Panc1 (cell line): ENCODE data around the gene FRMD1.

Experiments
- POLR2AphosphoS5 ChIP-seq: IDR thresholded peaks from 2 replicates; pipeline ENCODE4 v1.6.1; 2012; ENCODE audit warnings: mild to moderate bottlenecking, low read depth, low read length, moderate library complexity
- SIN3A ChIP-seq: IDR thresholded peaks from 2 replicates; pipeline ENCODE4 v1.6.1; 2012; ENCODE audit warnings: low read depth, mild to moderate bottlenecking, low read length, moderate library complexity, borderline replicate concordance; ENCODE audit not compliant: insufficient read depth
- TCF7L2 ChIP-seq: IDR thresholded peaks from 2 replicates; pipeline ENCODE4 v1.6.1; 2011; ENCODE audit warnings: mild to moderate bottlenecking, low read depth, low read length, inconsistent platforms
- TF ChIP-seq, protein P1 (sequence below): fragments of 450-650 bp; IDR thresholded peaks from 2 replicates; pipeline ENCODE4 v1.5.1; 2017; ENCODE audit warnings: mild to moderate bottlenecking
- TF ChIP-seq, protein P2 (sequence below), 2 experiments: IDR thresholded peaks; 2 replicates each; pipeline ENCODE4 v1.6.1; 2011 to 2012; ENCODE audit warnings: low read depth in 2 of 2, control low read depth in 1 of 2, low read length in 1 of 2, mild to moderate bottlenecking in 1 of 2, moderate library complexity in 1 of 2; ENCODE audit not compliant: insufficient read depth in 1 of 2

DNA sequence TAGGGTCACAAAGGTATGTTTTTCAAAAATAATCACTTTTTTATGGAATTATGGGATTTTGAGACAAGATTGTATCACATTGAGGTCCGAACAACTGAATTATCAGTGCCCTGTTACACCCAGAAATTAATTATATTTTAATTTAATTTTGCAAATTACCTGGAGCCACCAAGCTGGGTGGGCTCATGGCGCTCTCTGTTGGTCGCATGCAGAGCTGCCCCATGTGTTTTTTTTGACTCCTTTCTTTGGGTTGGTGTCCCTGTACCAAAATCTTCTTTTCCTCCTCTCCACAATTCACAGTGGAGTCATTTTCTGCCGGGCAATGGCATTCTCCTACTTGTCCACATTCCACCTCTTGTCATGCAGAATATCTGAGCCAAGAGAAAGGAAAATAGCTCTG, 38.9 kb upstream of the FRMD1 start:
- TF ChIP-seq, protein P1, sequence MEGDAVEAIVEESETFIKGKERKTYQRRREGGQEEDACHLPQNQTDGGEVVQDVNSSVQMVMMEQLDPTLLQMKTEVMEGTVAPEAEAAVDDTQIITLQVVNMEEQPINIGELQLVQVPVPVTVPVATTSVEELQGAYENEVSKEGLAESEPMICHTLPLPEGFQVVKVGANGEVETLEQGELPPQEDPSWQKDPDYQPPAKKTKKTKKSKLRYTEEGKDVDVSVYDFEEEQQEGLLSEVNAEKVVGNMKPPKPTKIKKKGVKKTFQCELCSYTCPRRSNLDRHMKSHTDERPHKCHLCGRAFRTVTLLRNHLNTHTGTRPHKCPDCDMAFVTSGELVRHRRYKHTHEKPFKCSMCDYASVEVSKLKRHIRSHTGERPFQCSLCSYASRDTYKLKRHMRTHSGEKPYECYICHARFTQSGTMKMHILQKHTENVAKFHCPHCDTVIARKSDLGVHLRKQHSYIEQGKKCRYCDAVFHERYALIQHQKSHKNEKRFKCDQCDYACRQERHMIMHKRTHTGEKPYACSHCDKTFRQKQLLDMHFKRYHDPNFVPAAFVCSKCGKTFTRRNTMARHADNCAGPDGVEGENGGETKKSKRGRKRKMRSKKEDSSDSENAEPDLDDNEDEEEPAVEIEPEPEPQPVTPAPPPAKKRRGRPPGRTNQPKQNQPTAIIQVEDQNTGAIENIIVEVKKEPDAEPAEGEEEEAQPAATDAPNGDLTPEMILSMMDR, result peak; percentile 87
- TF ChIP-seq, protein P2, sequence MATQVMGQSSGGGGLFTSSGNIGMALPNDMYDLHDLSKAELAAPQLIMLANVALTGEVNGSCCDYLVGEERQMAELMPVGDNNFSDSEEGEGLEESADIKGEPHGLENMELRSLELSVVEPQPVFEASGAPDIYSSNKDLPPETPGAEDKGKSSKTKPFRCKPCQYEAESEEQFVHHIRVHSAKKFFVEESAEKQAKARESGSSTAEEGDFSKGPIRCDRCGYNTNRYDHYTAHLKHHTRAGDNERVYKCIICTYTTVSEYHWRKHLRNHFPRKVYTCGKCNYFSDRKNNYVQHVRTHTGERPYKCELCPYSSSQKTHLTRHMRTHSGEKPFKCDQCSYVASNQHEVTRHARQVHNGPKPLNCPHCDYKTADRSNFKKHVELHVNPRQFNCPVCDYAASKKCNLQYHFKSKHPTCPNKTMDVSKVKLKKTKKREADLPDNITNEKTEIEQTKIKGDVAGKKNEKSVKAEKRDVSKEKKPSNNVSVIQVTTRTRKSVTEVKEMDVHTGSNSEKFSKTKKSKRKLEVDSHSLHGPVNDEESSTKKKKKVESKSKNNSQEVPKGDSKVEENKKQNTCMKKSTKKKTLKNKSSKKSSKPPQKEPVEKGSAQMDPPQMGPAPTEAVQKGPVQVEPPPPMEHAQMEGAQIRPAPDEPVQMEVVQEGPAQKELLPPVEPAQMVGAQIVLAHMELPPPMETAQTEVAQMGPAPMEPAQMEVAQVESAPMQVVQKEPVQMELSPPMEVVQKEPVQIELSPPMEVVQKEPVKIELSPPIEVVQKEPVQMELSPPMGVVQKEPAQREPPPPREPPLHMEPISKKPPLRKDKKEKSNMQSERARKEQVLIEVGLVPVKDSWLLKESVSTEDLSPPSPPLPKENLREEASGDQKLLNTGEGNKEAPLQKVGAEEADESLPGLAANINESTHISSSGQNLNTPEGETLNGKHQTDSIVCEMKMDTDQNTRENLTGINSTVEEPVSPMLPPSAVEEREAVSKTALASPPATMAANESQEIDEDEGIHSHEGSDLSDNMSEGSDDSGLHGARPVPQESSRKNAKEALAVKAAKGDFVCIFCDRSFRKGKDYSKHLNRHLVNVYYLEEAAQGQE (IDR thresholded peaks at IDR 0.05; ENCODE audit: insufficient read depth in 1 of 2, low read depth in 2 of 2, low read length in 1 of 2), result no peak
- TF ChIP-seq POLR2AphosphoS5 (no peak), SIN3A (no peak), TCF7L2 (no peak)
